ENCODE data around the gene TBC1D3I. TPM values are rescaled to one million over a fixed set of nuclear protein-coding genes. Genes with fewer than 3 reads are reported as not detected.
"Not testable (repeated sequence)": the region's sequence is repeated elsewhere in the genome, so short reads cannot be mapped to it uniquely, and the experiment has no call there.

The TBC1D3I gene
- total RNA-seq, 2 donors from 2014 or later = 0.75 TPM; not detected in 1

DNA sequence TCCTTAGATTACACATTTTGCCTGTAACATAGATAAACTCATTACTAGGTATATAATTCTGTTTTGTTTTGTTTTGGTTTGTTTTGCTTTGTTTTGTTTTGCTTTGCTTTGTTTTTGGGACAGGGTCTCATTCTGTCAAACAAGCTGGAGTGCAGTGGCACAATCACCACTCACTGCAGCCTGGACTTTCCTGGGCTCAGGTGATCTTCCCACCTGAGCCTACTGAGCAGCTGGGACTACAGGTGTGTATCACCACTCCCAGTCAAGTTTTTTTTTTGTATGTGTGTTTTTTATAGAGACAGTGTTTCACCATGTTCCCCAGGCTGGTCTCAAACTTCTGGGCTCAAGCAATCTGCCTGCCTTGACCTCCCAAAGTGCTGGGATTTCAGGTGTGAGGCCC is 54.8 kb downstream of the TBC1D3I start:
- H3K4me3 ChIP-seq (ENCODE audit: low read length) = no peak overlapping the region
- no peak overlapping the region for H3K27ac Mint-ChIP-seq
- no peaks in the 10 kb centered on the region for H3K4me1 ChIP-seq (ENCODE audit: control insufficient read depth, insufficient read depth, low read length)
- peaks cover 6% of the 10 kb centered on the region for H3K27me3 ChIP-seq (ENCODE audit: control insufficient read depth, insufficient read depth, low read length, poor library complexity, severe bottlenecking)
- TF ChIP-seq, protein P1, sequence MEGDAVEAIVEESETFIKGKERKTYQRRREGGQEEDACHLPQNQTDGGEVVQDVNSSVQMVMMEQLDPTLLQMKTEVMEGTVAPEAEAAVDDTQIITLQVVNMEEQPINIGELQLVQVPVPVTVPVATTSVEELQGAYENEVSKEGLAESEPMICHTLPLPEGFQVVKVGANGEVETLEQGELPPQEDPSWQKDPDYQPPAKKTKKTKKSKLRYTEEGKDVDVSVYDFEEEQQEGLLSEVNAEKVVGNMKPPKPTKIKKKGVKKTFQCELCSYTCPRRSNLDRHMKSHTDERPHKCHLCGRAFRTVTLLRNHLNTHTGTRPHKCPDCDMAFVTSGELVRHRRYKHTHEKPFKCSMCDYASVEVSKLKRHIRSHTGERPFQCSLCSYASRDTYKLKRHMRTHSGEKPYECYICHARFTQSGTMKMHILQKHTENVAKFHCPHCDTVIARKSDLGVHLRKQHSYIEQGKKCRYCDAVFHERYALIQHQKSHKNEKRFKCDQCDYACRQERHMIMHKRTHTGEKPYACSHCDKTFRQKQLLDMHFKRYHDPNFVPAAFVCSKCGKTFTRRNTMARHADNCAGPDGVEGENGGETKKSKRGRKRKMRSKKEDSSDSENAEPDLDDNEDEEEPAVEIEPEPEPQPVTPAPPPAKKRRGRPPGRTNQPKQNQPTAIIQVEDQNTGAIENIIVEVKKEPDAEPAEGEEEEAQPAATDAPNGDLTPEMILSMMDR (conservative IDR thresholded peaks at IDR 0.05) = no peak
- no peaks in the 10 kb centered on the region for H3K9me3 Mint-ChIP-seq
- H3K4me1 Mint-ChIP-seq = peaks cover 2% of the 10 kb centered on the region
- no peak overlapping the region for H3K9ac ChIP-seq (ENCODE audit: extremely low read depth, low read length, poor library complexity, severe bottlenecking)
- H3K36me3 ChIP-seq (ENCODE audit: control insufficient read depth, insufficient read depth, low read length) = no peaks in the 10 kb centered on the region
- H3K4me3 Mint-ChIP-seq = no peak overlapping the region
- DNase-seq = peak; percentile 10
- no peaks in the 10 kb centered on the region for H3K9me3 ChIP-seq (ENCODE audit: control insufficient read depth, low read length)
- H3K27me3 Mint-ChIP-seq (ENCODE audit: insufficient read depth) = peaks cover 7% of the 10 kb centered on the region
- H3K36me3 Mint-ChIP-seq (ENCODE audit: low read depth) = no peaks in the 10 kb centered on the region
- H3K27ac ChIP-seq (ENCODE audit: low read depth, low read length) = no peak overlapping the region

DNA sequence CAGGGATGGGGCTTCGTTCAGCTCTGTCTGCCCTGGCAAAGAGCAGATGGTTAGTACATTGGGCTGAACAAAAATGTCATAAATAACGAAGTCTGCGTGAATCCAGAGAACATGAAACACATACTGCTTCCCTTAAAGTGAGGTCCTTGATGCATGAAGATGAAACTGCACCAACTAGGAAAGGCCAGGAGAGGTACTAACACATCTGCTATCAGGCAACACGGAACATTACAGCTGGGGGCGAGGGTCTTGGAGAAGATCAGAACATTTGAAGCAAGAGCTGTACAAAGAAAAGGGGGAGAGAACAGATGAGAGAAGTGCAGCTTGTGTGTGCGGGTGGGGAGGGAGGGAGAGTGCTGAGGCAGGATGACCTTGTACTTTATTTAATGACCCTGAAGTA is 57.0 kb downstream of the TBC1D3I start:
- H3K27me3 Mint-ChIP-seq (ENCODE audit: insufficient read depth); H3K27ac Mint-ChIP-seq; H3K9me3 Mint-ChIP-seq; H3K9me3 ChIP-seq (ENCODE audit: control insufficient read depth, low read length); H3K4me1 ChIP-seq (ENCODE audit: control insufficient read depth, insufficient read depth, low read length); H3K36me3 Mint-ChIP-seq (ENCODE audit: low read depth); H3K27ac ChIP-seq (ENCODE audit: low read depth, low read length); H3K36me3 ChIP-seq (ENCODE audit: control insufficient read depth, insufficient read depth, low read length); H3K4me3 ChIP-seq (ENCODE audit: low read length); H3K4me3 Mint-ChIP-seq; H3K27me3 ChIP-seq (ENCODE audit: control insufficient read depth, insufficient read depth, low read length, poor library complexity, severe bottlenecking); H3K9ac ChIP-seq (ENCODE audit: extremely low read depth, low read length, poor library complexity, severe bottlenecking); H3K4me1 Mint-ChIP-seq: not testable (repeated sequence)
- 79 to 80% methylated on average over 6 of the region's 6 CpGs for WGBS, 2 experiments (ENCODE audit: insufficient coverage in 1 of 2, insufficient read length in 1 of 2)
- DNase-seq = peak; percentile 14

DNA sequence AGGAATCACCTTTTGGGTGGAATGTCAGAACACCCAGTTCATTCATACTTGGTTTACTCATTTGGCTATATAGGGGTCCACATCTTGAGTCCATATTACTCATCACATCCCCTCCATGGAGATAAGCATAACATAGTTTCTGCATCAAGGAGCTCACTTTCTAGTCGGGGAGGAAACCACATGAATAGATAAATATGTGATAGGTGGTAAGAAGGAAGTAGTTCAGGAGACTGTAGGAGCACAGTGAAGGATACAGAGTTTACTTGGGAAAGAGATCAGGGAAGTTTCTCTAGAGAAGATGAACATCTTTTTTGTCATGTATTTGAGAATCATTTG is 57.9 kb downstream of the TBC1D3I start:
- H3K9ac ChIP-seq (ENCODE audit: extremely low read depth, low read length, poor library complexity, severe bottlenecking); H3K4me3 Mint-ChIP-seq; H3K27ac Mint-ChIP-seq; H3K4me1 ChIP-seq (ENCODE audit: control insufficient read depth, insufficient read depth, low read length); H3K27me3 ChIP-seq (ENCODE audit: control insufficient read depth, insufficient read depth, low read length, poor library complexity, severe bottlenecking); DNase-seq; H3K4me3 ChIP-seq (ENCODE audit: low read length); H3K27ac ChIP-seq (ENCODE audit: low read depth, low read length); H3K9me3 Mint-ChIP-seq; H3K9me3 ChIP-seq (ENCODE audit: control insufficient read depth, low read length); H3K36me3 ChIP-seq (ENCODE audit: control insufficient read depth, insufficient read depth, low read length); H3K4me1 Mint-ChIP-seq; H3K36me3 Mint-ChIP-seq (ENCODE audit: low read depth); H3K27me3 Mint-ChIP-seq (ENCODE audit: insufficient read depth): not testable (repeated sequence)
- WGBS, 2 experiments (ENCODE audit: insufficient coverage in 1 of 2, insufficient read length in 1 of 2) = 72 to 88% methylated on average over 1 of the region's 1 CpG

DNA sequence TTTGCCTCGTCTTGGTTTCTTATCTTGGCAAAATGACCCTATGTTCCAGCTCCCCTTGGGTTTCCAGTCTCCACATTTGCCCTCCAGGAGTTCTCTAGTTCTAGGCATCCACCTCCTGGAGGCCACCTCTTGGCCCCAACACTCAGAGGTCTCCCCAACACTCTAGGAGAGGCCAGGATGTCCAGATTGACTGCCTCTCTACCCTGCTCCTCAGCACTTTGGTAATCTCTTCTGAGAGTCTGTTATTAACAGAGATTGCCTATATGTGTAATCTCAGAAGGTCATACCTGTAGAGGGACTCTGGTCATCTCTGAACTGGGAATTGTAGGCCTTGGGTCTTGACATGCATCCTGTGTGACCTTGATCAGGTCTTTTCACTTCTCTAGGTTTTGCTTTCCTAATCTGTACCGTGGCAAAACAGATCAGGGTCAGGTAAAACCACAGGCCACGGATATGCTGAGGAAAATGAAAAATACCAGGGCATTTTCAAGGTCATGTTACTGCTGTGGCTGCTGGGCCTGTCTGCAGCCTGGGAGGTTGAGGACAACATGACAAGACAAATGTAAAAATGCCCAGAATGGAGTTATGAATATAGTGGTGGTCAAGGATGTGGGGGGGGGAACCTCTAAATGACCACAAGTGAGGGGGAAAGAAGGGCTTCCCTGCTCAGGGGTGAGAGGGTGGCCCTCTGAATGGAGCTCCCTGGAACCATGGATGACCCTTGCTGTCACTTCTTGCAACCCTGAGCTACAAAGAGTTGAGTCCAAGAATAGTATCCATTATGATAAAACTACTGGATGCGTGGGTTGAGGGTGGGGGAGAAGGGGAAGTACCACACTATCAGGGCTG is 58.5 kb downstream of the TBC1D3I start:
- Mint-ChIP-seq H3K4me3 (no peak overlapping the region), H3K4me1 (no peaks in the 10 kb centered on the region), H3K27me3 (ENCODE audit: insufficient read depth) (peaks cover 2% of the 10 kb centered on the region), H3K9me3 (no peaks in the 10 kb centered on the region), H3K27ac (no peak overlapping the region), H3K36me3 (ENCODE audit: low read depth) (no peaks in the 10 kb centered on the region)
- Histone ChIP-seq H3K4me3 (ENCODE audit: low read length) (no peak overlapping the region), H3K9ac (ENCODE audit: extremely low read depth, low read length, poor library complexity, severe bottlenecking) (no peak overlapping the region), H3K9me3 (ENCODE audit: control insufficient read depth, low read length) (no peaks in the 10 kb centered on the region), H3K36me3 (ENCODE audit: control insufficient read depth, insufficient read depth, low read length) (no peaks in the 10 kb centered on the region), H3K27me3 (ENCODE audit: control insufficient read depth, insufficient read depth, low read length, poor library complexity, severe bottlenecking) (no peaks in the 10 kb centered on the region), H3K4me1 (ENCODE audit: control insufficient read depth, insufficient read depth, low read length) (no peaks in the 10 kb centered on the region), H3K27ac (ENCODE audit: low read depth, low read length) (no peak overlapping the region)
- TF ChIP-seq, protein P1 (conservative IDR thresholded peaks at IDR 0.05) = no peak
- 87 to 97% methylated on average over 3 of the region's 4 CpGs for WGBS, 2 experiments (ENCODE audit: insufficient coverage in 1 of 2, insufficient read length in 1 of 2)
- DNase-seq = peak; percentile 28
